Hepatocyte (in vitro differentiated cells): Measurements from ENCODE around the gene SCD5.

Experiments used
- EZH2 ChIP-seq: fragments of 200-600 bp; sonication (generic); IDR thresholded peaks from 2 replicates; pipeline ENCODE4 v1.6.1; 2016; ENCODE audit warnings: antibody characterized with exemption, mild to moderate bottlenecking, borderline replicate concordance
- EZH2phosphoT487 ChIP-seq: fragments of 200-600 bp; sonication (generic); IDR thresholded peaks from one replicate; pipeline ENCODE4 v1.6.1; 2018; ENCODE audit warnings: antibody characterized with exemption, mild to moderate bottlenecking, low read depth, moderate library complexity; ENCODE audit not compliant: unreplicated experiment, severe bottlenecking
- TF ChIP-seq, protein P1 (sequence below): fragments of 200-600 bp; sonication (generic); IDR thresholded peaks from 2 replicates; pipeline ENCODE4 v1.5.1; 2016; ENCODE audit warnings: antibody characterized with exemption, mild to moderate bottlenecking; ENCODE audit not compliant: poor library complexity

GRCh38 chr4:82755650-82756049, 42.9 kb downstream of the SCD5 start:
- TF ChIP-seq, protein P1, sequence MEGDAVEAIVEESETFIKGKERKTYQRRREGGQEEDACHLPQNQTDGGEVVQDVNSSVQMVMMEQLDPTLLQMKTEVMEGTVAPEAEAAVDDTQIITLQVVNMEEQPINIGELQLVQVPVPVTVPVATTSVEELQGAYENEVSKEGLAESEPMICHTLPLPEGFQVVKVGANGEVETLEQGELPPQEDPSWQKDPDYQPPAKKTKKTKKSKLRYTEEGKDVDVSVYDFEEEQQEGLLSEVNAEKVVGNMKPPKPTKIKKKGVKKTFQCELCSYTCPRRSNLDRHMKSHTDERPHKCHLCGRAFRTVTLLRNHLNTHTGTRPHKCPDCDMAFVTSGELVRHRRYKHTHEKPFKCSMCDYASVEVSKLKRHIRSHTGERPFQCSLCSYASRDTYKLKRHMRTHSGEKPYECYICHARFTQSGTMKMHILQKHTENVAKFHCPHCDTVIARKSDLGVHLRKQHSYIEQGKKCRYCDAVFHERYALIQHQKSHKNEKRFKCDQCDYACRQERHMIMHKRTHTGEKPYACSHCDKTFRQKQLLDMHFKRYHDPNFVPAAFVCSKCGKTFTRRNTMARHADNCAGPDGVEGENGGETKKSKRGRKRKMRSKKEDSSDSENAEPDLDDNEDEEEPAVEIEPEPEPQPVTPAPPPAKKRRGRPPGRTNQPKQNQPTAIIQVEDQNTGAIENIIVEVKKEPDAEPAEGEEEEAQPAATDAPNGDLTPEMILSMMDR = no peak
- TF ChIP-seq EZH2 (no peak), EZH2phosphoT487 (no peak)
